GM18508 (cell line): ENCODE data around the gene STARD5.
A peak's percentile ranks its signal among the peaks of the same experiment; 100 is the strongest.
"Not testable (repeated sequence)": the region's sequence is repeated elsewhere in the genome, so short reads cannot be mapped to it uniquely, and the experiment has no call there.

ENCODE experiments used
- ATAC-seq: cut with Tn5 transposase; IDR thresholded peaks from one replicate; pipeline ENCODE4 v1.9.1; 2021; ENCODE audit warnings: moderate number of reproducible peaks; ENCODE audit not compliant: insufficient read depth, unreplicated experiment

Gene STARD5

GRCh38 chr15:81338170-81339007 lies 14.4 kb upstream of the STARD5 start:
- no peak for ATAC-seq

DNA sequence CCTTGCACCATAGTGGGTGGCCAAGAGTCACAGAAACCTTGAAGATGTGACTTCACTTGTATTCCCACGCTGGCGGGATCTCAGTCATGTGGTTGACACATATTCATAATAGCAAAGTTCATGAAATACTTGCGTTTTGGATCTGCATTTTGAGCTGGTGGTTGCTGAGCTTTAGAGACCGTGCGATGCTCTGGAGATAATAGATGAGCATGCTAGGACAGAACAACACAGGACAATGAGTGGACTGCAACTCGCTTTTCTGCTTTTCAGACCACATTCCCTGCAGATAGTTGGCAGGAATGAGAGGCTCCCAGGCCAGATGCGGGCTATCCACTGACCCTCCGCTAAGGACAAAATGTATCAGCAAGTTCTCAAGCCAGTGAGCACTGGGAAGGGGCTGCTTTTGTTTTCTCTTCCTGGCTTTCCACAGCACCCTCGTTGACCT lies 13.8 kb upstream of the STARD5 start:
- ATAC-seq: no peak

DNA sequence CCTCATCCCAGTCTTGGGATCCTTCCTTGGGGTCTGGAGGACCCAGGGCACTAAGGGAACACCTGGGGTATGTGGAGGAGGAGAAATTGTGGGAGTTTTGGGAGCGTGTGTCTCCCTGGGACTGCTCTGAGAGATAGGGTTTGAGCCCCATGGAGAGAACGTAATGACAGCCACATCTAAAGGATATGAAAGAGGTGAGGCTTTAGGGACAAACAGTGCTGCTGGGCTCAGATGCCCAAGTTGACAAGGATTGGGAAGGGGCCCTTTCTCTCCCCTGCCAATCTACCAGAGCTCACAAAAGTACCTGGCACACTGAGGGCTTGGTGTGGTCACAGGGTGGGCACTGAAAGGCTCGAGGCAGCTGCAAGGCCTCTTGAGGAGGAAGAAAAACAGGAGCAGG lies 13.3 kb upstream of the STARD5 start:
- no peak for ATAC-seq

DNA sequence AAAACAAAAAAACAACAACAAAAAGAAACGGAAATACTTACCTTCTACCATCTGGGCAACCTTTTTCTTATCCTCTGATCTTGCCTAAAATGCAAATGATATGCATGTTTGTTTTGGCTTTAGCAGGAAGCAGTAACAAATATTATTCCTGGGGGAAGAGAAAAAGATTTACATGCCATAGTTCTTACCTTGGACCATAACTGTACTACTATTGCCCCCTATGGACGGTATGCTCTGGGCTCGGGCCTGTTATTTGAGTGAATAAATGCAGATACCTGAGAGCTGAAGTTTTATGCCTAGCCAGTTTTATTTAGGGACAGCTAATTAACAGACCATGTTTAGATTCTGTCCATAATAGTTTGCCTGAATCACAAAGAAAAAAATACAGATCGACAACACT lies 12.6 kb upstream of the STARD5 start:
- no peak for ATAC-seq

DNA sequence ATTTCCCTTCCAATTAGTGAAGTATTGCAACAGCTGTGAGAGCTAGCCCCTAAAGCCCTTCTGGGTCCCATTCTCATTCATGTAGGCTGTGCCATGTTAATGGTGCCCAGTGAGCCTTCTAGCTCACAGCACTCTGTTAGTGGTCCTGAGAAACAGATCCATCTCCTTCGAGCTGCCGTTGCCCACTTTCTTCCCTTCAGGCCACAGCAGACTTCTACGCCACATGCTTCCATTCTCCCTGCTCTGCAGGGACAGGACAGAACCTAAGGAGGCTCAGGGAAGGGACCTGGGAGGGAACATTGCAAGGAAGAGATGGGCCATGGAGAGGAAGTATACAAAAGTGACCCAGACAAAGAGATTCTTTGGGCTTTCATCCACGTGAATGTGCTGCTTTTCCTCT lies 11.7 kb upstream of the STARD5 start:
- no peak for ATAC-seq

DNA sequence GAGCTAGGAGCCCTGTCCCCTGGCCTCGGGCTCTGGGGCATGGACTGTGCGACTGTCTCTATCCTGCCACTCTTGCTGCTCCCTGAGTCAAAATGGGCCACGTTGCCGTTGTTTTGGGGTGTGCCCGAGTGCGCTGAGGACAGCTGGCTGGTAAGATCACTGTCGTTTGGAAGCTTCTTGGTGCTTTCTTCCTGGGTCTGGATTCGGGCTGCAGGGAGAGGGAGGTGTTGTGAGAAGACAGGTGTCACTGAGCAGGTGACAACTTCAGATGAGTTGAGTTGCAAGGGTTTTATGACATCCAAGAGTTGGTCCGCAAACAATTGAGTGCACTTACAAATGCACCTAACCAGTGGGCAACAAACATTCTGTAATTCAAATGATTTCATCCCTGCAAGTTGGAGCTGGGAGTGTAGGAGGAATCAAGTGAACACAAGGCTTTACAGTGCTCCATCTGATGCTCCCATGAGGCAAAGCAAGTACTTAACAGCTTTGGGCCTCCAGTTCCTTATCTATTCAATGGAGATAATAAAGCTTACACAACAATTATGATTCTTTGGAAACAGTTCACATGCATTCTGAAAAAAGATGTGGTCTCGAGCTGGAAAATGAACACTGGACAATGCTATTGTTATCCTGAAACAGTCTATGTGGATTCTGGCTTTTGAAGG lies 11.0 kb upstream of the STARD5 start:
- no peak for ATAC-seq

GRCh38 chr15:81333363-81333762 lies 9.4 kb upstream of the STARD5 start:
- no peak for ATAC-seq

GRCh38 chr15:81332326-81332725 lies 8.4 kb upstream of the STARD5 start:
- no peak for ATAC-seq

GRCh38 chr15:81331600-81331999 lies 7.7 kb upstream of the STARD5 start:
- ATAC-seq: no peak

DNA sequence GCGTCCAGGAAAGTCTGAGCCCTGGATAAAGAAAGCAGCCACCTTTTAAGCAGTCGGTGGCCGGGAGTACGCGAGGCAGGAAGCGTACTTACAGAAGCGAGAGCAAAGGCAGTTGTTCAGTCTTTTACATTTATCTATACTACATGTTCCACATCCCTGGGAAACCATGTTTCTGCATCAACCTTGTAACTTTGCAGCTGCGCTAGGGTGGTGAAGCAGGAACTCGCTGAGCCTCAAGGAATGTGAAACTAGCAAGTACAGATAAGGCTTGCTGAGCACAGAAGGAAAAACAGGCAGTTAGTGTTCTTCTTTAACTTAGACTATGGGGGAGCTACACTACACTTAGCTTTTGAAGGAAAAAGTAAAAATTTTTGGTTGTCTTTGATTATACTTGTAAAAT lies 7.2 kb upstream of the STARD5 start:
- not testable (repeated sequence) for ATAC-seq

GRCh38 chr15:81330366-81331090 lies 6.6 kb upstream of the STARD5 start:
- no peak for ATAC-seq

- no peak for ATAC-seq
These were observed 5.5 kb upstream of the STARD5 start for GRCh38 chr15:81329446-81329845.

GRCh38 chr15:81327516-81327915 lies 3.6 kb upstream of the STARD5 start:
- no peak for ATAC-seq

DNA sequence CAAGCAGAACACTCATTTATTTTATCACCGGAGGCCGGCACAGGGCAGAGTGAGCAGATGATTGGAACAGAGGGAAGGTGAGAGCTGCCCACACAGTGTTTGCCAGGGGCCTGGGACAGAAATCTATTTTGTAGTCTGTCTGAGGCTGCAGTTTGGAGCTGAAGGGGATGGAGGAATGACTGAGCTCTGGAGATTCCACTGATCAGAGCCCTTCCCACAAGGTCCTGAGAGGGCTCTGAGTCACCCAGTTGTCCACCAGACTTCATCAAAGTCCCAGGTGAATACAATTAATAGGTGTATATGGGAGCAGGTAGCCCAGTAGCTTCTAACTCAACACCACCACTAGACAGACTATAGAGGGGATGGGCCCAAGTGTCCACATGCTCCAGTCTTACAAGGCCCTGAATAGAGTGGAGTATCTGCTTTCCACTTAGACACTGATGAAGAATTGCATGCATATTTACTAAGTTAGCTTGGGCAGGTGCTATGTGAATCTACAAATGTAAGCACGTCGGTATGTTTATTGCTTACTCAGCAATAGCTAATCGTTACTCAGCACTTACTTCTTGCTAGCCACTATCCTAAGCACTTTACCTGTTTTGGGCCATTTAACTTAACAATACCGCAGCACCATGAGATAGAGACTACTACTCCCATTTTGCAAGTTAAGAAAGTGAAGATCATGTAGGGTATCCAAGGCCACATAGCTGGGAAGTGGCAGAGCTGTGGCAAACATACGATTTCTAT lies 2.7 kb upstream of the STARD5 start:
- no peak for ATAC-seq

- peak; percentile 3 for ATAC-seq
These were observed 390 bp downstream of the STARD5 start for GRCh38 chr15:81323559-81323943.

- no peak for ATAC-seq
These were observed 1.2 kb downstream of the STARD5 start for GRCh38 chr15:81322676-81323253.

DNA sequence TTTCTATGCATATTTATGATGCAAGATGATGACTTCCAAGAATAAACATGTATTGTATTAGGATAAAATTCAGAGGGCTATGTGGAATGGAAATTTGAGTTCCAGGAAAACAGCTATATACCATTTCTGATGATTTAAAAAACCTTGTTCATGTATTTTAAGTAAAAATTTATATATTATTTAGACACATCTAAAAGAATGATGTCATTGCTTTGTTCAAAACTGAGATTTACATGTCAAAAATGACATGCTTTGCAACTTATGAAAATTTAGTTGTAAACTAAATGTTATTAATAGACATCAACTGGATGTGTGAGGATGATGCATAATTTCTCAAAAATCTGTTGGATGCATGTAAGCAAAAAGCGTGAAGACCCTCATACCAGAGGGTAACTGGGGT lies 2.3 kb downstream of the STARD5 start:
- no peak for ATAC-seq

GRCh38 chr15:81317642-81318017 lies 6.3 kb downstream of the STARD5 start:
- ATAC-seq: no peak

GRCh38 chr15:81316267-81316666 lies 7.7 kb downstream of the STARD5 start:
- ATAC-seq: no peak
